Activated T-helper 1 cell treated with anti-CD3 and anti-CD28 coated beads, Interleukin-12 subunit alpha, Interleukin-12 subunit beta, Interleukin-2, Interleukin-4 antibody, amounts not matched to agents 30 ng/mL and 10 ng/mL and 1 ng/mL, durations not matched to agents 14 hours and 24 hours and 36 hours (primary cell): ENCODE measurements around the gene CZIB. TPM values are rescaled to one million over a fixed set of nuclear protein-coding genes. Genes with fewer than 3 reads are reported as not detected.

ENCODE experiments used
- DNase-seq: peaks from one replicate; pipeline ENCODE4 v3.0.0; 2021; ENCODE audit warnings: low spot score
- H3K27ac Mint-ChIP-seq: one replicate; pipeline ENCODE4 v1.8.0; 2021; ENCODE audit warnings: mild to moderate bottlenecking, mixed read lengths
- H3K27me3 Mint-ChIP-seq: one replicate; pipeline ENCODE4 v1.8.0; 2022; ENCODE audit warnings: mild to moderate bottlenecking, moderate library complexity, mixed read lengths; ENCODE audit not compliant: insufficient read depth
- H3K36me3 Mint-ChIP-seq: one replicate; pipeline ENCODE4 v1.8.0; 2021; ENCODE audit warnings: low read depth, mixed read lengths
- H3K4me1 Mint-ChIP-seq: one replicate; pipeline ENCODE4 v1.8.0; 2021; ENCODE audit warnings: low read depth, mixed read lengths
- H3K4me3 Mint-ChIP-seq: one replicate; pipeline ENCODE4 v1.8.0; 2021; ENCODE audit warnings: mild to moderate bottlenecking, moderate library complexity, mixed read lengths
- H3K9me3 Mint-ChIP-seq: one replicate; pipeline ENCODE4 v1.8.0; 2021; ENCODE audit warnings: mixed read lengths
- intact Hi-C: fragments of 100-400 bp; cut with micrococcal nuclease; formaldehyde crosslinking; loops from one replicate; pipeline ENCODE4 v1.15.1; 2024
- total RNA-seq: library from RNA; stranded (reverse); gene quantifications from 2 replicates; pipeline ENCODE4 v1.2.3, GENCODE V29; 2022

The CZIB gene
- 43.6 and 45.2 TPM in 2 replicates for total RNA-seq

DNA sequence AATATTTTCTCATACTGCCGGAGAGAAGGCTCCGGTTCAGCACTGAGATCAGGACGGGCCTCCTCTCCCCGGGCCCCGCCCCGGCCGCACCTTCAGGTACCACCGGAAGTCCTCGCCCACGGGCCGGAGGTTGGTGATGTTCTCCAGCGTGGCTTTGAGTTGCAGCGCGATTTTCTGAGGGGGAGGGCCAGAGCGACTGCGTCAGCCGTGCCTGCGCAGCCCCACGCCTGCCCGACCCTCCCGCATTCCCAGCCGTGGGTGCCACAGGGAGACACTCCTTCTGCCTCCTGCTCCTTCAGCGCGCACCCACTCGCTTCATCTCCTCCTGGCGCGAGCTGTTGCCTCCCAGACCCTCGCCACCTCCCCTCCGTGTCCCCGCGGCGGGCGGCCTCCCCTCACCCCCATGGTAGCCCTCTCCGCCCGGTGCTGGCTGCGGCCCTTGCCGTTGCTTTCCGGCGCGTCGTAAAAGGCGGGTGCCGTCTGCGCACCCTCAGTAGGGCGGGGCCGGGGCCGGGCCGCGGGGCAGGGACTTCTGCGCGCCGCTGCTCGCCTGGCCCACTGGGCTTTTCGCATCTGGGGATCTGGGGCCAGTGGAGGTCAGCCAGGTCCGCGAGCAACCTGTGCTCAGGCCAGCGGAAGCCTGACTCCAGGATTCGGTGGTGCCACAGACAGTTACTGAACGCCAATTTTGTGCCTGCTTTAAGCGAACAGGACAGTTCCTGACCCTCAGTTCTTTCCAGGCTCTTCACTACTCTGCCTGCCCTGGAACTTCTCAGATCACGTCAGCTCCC lies at the start of gene CZIB:
CZIB (minus strand) TSS at position 464 of the 791 bp plus-strand sequence; CDS start at position 405, 59 bp downstream.
- intact Hi-C loops, result loop anchor here (1.0 to 5.0 kb wide), 8 partner anchors 18 to 1497 kb away; partner anchors contain the start of genes CPT2, MAGOH, NDC1 and ORC1
- peaks cover 5% of the 10 kb centered on the region for H3K36me3 Mint-ChIP-seq
- peaks cover 2% of the 10 kb centered on the region for H3K27me3 Mint-ChIP-seq
- H3K27ac Mint-ChIP-seq, result peak within 1 kb of the TSS; percentile 97
- DNase-seq, result peak; percentile 92
- no peaks in the 10 kb centered on the region for H3K9me3 Mint-ChIP-seq
- peaks cover 30% of the 10 kb centered on the region for H3K4me1 Mint-ChIP-seq
- H3K4me3 Mint-ChIP-seq, result peak within 1 kb of the TSS; percentile 90

DNA sequence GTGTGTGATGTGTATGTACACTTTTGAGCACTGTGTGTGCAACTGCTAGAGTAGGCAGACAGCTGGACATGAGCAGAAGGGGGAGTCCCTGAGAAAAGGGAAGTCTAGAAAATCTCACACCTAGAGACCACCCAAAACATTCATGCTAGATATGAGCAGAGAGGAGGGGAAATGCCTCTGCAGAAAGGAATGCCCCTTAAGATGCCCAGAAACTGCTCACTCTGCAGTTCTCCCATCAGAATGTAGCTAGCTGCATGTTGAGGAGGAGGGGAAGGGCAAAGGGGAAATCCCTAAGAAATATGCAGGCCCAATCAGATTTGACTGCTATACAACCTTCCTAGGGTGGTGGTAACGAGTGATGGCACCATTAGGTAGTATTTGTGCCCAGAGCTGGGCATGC lies 49.7 kb upstream of the CZIB start:
- H3K27ac Mint-ChIP-seq, result no peak overlapping the region
- no peaks in the 10 kb centered on the region for H3K27me3 Mint-ChIP-seq
- H3K36me3 Mint-ChIP-seq, result peaks cover 45% of the 10 kb centered on the region
- no peak overlapping the region for H3K4me3 Mint-ChIP-seq
- no peak for DNase-seq
- intact Hi-C loops, result no loop called here
- H3K9me3 Mint-ChIP-seq, result no peaks in the 10 kb centered on the region
- H3K4me1 Mint-ChIP-seq, result peaks cover 14% of the 10 kb centered on the region

DNA sequence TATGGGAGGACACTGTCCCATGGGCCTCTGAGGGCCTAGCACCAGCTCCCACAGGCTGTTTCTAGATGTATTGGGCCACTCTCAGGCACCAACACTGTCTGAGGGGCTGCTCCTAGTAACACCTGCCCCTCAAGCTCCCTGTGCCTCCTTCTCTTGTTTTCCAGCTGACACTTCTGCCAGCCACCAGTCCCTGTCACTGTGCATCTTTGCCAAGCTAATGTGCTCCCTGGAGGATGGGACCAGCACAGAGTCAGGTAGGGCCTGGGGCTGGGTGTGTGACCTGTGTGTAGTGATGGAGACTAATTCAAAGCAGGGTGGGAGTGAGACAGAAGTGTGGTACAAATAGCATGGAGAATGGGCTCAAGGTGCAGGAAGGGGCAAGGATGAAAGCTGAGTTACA lies 47.3 kb upstream of the CZIB start:
- Mint-ChIP-seq H3K36me3 (peaks cover 52% of the 10 kb centered on the region), H3K27ac (no peak overlapping the region), H3K4me3 (no peak overlapping the region), H3K9me3 (no peaks in the 10 kb centered on the region), H3K27me3 (no peaks in the 10 kb centered on the region), H3K4me1 (peaks cover 14% of the 10 kb centered on the region)
- intact Hi-C loops, result no loop called here
- DNase-seq, result no peak

DNA sequence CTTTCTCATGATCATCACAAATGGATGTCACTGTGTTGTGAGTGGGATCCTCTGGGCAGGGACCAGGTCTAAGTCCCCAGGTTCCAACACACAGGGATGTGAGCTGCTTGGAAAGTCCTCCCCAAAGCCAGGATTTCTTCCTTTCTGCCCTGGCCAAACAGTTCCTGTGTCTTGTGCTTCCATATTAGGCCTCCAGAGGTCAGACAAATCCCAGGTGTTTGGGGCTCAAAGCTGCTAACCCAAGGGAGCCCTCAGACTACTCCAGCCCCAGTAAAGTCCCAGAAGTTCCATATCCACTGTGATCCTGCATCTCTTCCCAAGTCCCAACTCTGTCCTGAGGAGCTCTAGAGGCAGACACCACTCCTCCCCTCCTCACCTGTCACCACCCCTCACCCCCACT lies 45.6 kb upstream of the CZIB start:
- intact Hi-C loops, result no loop called here
- H3K36me3 Mint-ChIP-seq, result peaks cover 50% of the 10 kb centered on the region

DNA sequence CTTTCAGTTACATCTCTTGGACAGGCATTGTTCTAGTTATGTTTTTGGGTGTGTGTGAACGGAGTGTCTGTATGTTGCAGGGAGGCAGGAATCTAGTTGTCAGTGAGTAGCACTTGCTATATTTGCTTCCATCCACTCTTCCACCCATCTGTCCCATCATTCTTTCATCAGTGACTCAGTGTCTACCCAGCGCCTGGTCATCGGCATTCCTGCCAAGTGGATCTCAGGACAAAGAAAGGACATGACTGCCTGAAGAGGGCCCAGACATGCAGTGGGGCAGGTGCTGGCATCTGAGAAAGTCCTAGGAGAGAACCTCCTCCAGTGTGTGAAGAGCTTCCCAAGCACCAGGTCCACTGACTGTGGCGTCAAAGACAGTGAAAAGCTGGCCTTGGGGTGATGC lies 45.1 kb upstream of the CZIB start:
- DNase-seq, result no peak
- H3K4me1 Mint-ChIP-seq, result peaks cover 10% of the 10 kb centered on the region
- intact Hi-C loops, result no loop called here
- peaks cover 52% of the 10 kb centered on the region for H3K36me3 Mint-ChIP-seq
- H3K27me3 Mint-ChIP-seq, result no peaks in the 10 kb centered on the region
- no peaks in the 10 kb centered on the region for H3K9me3 Mint-ChIP-seq
- peak overlapping the region; percentile 14 for H3K27ac Mint-ChIP-seq
- H3K4me3 Mint-ChIP-seq, result no peak overlapping the region

More for the DNA sequence above, 45.6 kb upstream of the CZIB start:
- Mint-ChIP-seq H3K27ac (no peak overlapping the region), H3K4me3 (no peak overlapping the region), H3K4me1 (peaks cover 14% of the 10 kb centered on the region), H3K9me3 (no peaks in the 10 kb centered on the region), H3K27me3 (no peaks in the 10 kb centered on the region)
- DNase-seq, result no peak

DNA sequence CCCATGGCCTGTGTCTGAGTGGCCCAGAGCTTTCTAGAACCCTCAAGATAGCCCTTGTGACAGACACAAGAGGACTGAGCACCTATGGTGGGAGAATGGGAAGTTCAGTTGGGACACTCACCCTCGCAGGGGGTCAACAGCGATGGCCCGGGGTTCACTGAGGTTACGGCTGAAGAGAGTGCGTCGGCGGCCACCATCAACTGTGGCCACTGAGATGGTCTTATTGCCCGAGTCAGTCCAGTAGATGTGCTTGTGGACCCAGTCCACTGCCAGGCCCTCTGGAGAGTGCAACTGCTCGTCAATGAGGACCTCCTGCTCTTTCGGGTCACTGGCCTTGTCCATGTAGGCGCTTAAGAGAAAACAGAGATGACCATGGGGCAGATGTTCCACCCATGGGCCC lies 43.6 kb upstream of the CZIB start:
- Mint-ChIP-seq H3K27me3 (no peaks in the 10 kb centered on the region), H3K4me1 (no peaks in the 10 kb centered on the region), H3K36me3 (peaks cover 49% of the 10 kb centered on the region), H3K27ac (no peak overlapping the region), H3K9me3 (no peaks in the 10 kb centered on the region), H3K4me3 (no peak overlapping the region)
- intact Hi-C loops, result no loop called here
- DNase-seq, result no peak

DNA sequence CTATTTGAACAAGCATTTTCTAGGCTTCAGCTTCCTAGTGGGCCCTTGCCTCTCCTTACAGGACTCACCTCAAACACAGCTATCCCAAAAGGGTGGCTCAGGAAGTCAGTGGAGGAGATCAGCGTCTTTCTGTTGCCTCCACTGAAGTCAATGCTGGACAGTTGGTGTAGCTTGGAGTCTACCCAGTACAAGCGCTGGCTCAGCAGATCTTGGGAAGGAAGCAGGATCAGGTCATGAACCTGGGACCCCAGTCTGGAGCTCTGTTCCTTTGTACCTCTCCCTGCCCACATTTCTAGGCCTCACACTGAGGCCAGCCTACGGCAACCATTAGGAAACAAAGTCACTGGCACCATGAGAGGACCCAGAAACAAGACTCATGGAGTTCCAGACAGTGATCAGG lies 41.6 kb upstream of the CZIB start:
- Mint-ChIP-seq H3K4me3 (no peak overlapping the region), H3K36me3 (peaks cover 54% of the 10 kb centered on the region), H3K27me3 (no peaks in the 10 kb centered on the region), H3K27ac (no peak overlapping the region), H3K9me3 (no peaks in the 10 kb centered on the region), H3K4me1 (no peaks in the 10 kb centered on the region)
- DNase-seq, result no peak
- intact Hi-C loops, result no loop called here

DNA sequence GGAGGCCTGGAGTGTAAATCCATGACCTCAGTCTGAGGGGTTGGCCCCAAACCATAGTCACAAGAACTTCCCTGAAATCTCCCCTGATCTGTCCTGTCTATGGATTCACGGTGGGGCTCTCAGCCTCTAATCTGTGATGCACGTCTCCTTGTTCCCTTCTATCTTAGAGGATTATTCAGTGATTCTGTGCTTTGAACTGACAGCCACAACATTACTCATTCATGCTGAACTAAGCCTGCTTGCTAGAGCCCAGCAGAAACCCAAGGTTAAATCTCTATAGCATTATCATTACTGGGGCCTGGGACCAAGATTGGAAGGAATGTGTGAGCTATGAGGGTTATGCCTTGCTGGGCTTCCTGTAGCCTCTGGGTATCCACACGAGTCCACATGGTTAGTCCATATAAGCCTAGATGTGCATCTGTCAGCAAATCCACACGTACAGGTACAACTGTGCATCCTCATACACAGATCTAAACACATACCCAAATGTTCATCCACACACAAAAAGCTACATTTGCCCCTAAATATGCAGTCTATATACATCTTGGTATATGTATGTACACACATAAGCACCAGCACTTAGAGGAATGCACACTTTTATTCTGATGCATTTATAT lies 40.3 kb upstream of the CZIB start:
- no peak overlapping the region for H3K27ac Mint-ChIP-seq
- H3K9me3 Mint-ChIP-seq, result no peaks in the 10 kb centered on the region
- no peak for DNase-seq
- intact Hi-C loops, result no loop called here
- no peak overlapping the region for H3K4me3 Mint-ChIP-seq
- H3K27me3 Mint-ChIP-seq, result no peaks in the 10 kb centered on the region
- no peaks in the 10 kb centered on the region for H3K4me1 Mint-ChIP-seq
- peaks cover 49% of the 10 kb centered on the region for H3K36me3 Mint-ChIP-seq

DNA sequence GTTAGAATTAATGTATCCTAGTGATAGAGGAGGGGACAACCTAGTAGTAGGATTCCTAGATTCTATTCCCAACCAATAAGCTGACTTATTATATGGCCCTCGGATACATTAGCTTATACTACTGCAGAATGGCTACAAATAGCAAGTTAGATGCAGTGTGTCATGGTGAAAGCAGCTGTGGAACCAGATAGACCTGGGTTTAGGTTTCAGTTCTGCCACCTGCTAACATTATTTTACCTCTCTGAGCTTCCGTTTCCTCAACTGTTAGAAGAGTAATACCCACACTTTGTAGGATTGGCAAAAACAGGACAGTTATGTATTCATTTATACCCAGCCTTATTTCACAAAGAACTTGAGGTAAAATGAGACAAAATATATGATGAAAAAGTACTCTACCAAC lies 39.5 kb upstream of the CZIB start:
- no peaks in the 10 kb centered on the region for H3K9me3 Mint-ChIP-seq
- no peaks in the 10 kb centered on the region for H3K4me1 Mint-ChIP-seq
- no peak overlapping the region for H3K4me3 Mint-ChIP-seq
- no peaks in the 10 kb centered on the region for H3K27me3 Mint-ChIP-seq
- peaks cover 43% of the 10 kb centered on the region for H3K36me3 Mint-ChIP-seq
- H3K27ac Mint-ChIP-seq, result no peak overlapping the region
- intact Hi-C loops, result no loop called here
- no peak for DNase-seq

DNA sequence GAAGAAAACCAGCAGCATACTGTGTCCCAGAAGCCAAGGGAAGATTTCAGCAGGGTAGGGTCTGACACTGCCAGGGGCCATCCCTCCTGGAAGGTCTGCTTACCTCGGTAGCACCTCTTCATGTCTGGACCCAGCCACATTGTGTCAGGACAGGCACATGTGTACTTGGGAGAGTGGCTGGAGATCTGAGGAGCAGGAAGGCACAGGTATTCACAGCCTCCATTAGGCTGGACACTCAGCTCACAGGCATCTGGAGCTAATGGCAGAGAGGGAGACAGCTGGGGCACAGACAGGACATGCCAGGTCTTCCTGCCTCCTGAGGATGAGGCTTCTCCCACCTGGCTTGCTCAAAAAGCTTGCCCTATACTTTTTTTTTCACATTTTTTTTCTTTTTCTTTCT lies 37.8 kb upstream of the CZIB start:
- Mint-ChIP-seq H3K27me3 (no peaks in the 10 kb centered on the region), H3K4me1 (no peaks in the 10 kb centered on the region), H3K36me3 (peaks cover 41% of the 10 kb centered on the region), H3K27ac (no peak overlapping the region), H3K4me3 (no peak overlapping the region), H3K9me3 (no peaks in the 10 kb centered on the region)
- no peak for DNase-seq
- intact Hi-C loops, result no loop called here

DNA sequence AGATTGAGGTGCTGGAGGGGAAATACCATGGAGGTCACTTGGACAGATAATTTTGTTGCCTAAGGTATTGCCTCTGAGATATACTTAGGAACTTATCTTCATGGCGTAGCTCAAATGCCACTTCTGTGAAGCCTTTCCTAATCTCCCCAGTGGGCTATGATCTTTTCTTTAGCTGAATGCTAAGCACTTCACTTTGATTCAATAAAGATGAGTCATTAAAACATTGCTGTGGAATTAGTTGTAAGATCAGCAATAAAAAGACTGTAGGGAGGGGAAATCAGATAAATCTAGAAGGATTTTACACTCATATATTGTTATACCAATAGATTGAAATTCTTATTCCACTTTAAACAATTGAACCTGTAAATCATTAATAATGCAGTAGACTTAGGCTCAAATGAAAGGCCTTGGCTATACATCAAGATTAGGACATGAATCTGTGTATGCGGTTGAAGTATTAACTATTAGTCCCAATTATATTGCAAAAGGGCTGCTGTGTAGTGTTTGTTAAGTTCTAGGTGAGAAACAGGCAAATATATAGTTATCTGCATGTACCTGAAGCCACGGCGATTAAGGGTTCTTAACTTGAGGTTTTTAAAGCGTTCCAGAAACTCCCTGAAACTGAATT lies 37.1 kb upstream of the CZIB start:
- Mint-ChIP-seq H3K4me3 (no peak overlapping the region), H3K36me3 (peaks cover 43% of the 10 kb centered on the region), H3K27me3 (no peaks in the 10 kb centered on the region), H3K9me3 (no peaks in the 10 kb centered on the region), H3K27ac (no peak overlapping the region), H3K4me1 (no peaks in the 10 kb centered on the region)
- no peak for DNase-seq
- intact Hi-C loops, result no loop called here

DNA sequence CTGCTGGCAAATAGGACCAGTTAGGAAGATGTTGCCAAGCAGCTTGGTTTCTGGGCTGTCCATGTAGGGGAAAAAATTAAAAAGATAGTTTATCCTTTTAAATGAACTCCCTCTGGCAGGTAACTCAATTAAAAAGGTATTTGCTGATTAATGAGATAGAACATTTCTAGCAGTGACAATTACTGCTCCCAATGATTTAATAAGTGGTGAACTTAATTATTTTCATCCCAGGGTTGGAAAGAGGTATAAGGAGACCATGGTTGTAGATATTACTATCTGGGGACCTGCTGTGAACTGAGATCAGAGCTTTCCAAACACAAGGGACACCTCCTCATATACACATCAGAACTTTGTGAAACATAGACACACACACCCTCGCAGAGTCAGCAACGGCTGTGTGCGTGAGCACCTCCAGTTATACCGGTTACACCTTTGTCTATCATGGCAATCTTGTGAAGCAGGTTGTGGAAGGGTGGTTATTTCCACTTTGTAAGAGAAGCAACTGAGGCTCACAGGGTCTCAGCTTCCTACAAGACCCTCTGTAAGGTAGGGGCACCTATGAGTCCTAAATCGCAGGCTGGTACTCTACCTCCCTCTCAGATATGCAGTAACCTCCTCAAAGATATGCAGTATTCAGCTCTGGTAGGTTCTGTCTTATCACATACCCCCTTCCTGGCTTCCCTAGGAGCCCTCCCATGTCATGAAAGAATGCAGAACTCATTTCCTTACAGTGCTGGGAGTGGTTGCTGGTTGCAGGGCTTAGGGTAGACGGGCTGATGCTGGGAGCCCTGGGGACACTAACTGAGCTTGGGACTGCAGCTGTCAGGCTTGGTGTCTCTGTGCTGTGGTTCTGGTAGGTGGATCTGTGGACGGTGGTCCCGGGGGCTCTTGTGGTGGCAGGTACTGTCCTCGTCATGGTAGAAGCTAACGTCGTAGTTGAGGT lies 36.3 kb upstream of the CZIB start:
- DNase-seq, result no peak
- H3K4me1 Mint-ChIP-seq, result no peaks in the 10 kb centered on the region
- H3K4me3 Mint-ChIP-seq, result no peak overlapping the region
- no peak overlapping the region for H3K27ac Mint-ChIP-seq
- no peaks in the 10 kb centered on the region for H3K9me3 Mint-ChIP-seq
- no peaks in the 10 kb centered on the region for H3K27me3 Mint-ChIP-seq
- peaks cover 44% of the 10 kb centered on the region for H3K36me3 Mint-ChIP-seq
- intact Hi-C loops, result no loop called here
